ENCODE results near the gene PRKRA.

The PRKRA gene

GRCh38 chr2:178397002-178397605 is 53.9 kb downstream of the PRKRA start:
- no peaks in the 10 kb centered on the region for H3K9me2 ChIP-seq (replicated peaks; ENCODE audit: low read depth, low read length)
- H3K9me3 ChIP-seq (ENCODE audit: insufficient read depth, low read depth, low read length) = no peaks in the 10 kb centered on the region
- H3K9ac ChIP-seq (ENCODE audit: low read depth, low read length, poor library complexity, severe bottlenecking) = no peak overlapping the region
- no peaks in the 10 kb centered on the region for H3K36me3 ChIP-seq (ENCODE audit: insufficient read depth, low read length)
- no peak overlapping the region for H3K4me2 ChIP-seq (ENCODE audit: low read depth, low read length, poor library complexity, severe bottlenecking)
- H3K4me3 ChIP-seq (ENCODE audit: low read length, poor library complexity, severe bottlenecking) = no peak overlapping the region
- H3K4me1 ChIP-seq (ENCODE audit: insufficient read depth, low read length, poor library complexity, severe bottlenecking) = no peaks in the 10 kb centered on the region
- TF ChIP-seq, protein P1, sequence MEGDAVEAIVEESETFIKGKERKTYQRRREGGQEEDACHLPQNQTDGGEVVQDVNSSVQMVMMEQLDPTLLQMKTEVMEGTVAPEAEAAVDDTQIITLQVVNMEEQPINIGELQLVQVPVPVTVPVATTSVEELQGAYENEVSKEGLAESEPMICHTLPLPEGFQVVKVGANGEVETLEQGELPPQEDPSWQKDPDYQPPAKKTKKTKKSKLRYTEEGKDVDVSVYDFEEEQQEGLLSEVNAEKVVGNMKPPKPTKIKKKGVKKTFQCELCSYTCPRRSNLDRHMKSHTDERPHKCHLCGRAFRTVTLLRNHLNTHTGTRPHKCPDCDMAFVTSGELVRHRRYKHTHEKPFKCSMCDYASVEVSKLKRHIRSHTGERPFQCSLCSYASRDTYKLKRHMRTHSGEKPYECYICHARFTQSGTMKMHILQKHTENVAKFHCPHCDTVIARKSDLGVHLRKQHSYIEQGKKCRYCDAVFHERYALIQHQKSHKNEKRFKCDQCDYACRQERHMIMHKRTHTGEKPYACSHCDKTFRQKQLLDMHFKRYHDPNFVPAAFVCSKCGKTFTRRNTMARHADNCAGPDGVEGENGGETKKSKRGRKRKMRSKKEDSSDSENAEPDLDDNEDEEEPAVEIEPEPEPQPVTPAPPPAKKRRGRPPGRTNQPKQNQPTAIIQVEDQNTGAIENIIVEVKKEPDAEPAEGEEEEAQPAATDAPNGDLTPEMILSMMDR (conservative IDR thresholded peaks at IDR 0.05; ENCODE audit: low read length) = peak; percentile 76
- TF ChIP-seq EZH2phosphoT487 (IDR thresholded peaks at IDR 0.05; ENCODE audit: borderline replicate concordance) = no peak
- H3K79me2 ChIP-seq (ENCODE audit: insufficient read depth, low read length) = no peaks in the 10 kb centered on the region
- no peaks in the 10 kb centered on the region for H4K20me1 ChIP-seq (ENCODE audit: insufficient read depth, low read length, poor library complexity, severe bottlenecking)
- H2AFZ ChIP-seq (ENCODE audit: low read length) = peak overlapping the region; percentile 78
- no peaks in the 10 kb centered on the region for H3K27me3 ChIP-seq (ENCODE audit: insufficient read depth, low read length, poor library complexity, severe bottlenecking)
- H3F3A ChIP-seq (ENCODE audit: low read depth) = no peaks in the 10 kb centered on the region

DNA sequence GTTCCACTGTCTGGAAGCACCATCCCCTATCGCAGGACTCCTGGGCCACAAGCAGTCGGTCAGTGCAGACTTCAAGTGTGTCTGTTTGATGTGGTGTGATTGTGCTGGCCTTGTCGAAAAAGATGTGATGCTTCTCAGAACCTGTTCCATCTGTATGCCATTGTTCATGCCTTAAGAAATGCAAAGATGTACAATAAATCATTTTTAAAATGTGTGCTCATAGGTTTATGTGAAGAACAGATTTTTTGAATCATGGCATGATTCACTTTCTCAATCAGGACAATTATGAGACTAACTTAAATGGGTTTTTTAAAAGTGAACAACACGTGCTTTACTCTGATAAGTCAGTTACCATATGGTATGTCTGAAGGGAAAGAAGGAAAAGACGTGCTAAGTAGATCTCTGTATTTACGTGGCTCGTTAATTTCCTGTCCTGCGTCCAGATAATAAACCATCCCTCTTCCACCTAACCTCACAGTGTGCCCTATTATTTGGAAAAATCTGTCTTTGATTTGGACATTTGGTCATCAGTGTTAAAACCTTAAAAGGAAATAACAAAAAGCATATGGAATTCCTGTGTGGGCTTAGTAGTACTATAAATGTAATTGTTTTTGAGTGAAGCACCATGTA is 54.9 kb downstream of the PRKRA start:
- Histone ChIP-seq H3K79me2 (ENCODE audit: insufficient read depth, low read length) (no peaks in the 10 kb centered on the region), H3K4me3 (ENCODE audit: low read length, poor library complexity, severe bottlenecking) (no peak overlapping the region), H3F3A (ENCODE audit: low read depth) (no peaks in the 10 kb centered on the region), H4K20me1 (ENCODE audit: insufficient read depth, low read length, poor library complexity, severe bottlenecking) (no peaks in the 10 kb centered on the region), H3K9me2 (replicated peaks; ENCODE audit: low read depth, low read length) (no peaks in the 10 kb centered on the region), H3K27me3 (ENCODE audit: insufficient read depth, low read length, poor library complexity, severe bottlenecking) (no peaks in the 10 kb centered on the region), H3K4me2 (ENCODE audit: low read depth, low read length, poor library complexity, severe bottlenecking) (no peak overlapping the region), H3K4me1 (ENCODE audit: insufficient read depth, low read length, poor library complexity, severe bottlenecking) (no peaks in the 10 kb centered on the region), H3K9ac (ENCODE audit: low read depth, low read length, poor library complexity, severe bottlenecking) (no peak overlapping the region), H3K9me3 (ENCODE audit: insufficient read depth, low read depth, low read length) (no peaks in the 10 kb centered on the region), H3K36me3 (ENCODE audit: insufficient read depth, low read length) (no peaks in the 10 kb centered on the region), H2AFZ (ENCODE audit: low read length) (no peak overlapping the region)
- TF ChIP-seq EZH2phosphoT487 (IDR thresholded peaks at IDR 0.05; ENCODE audit: borderline replicate concordance) = no peak

GRCh38 chr2:178395295-178395694 is 55.7 kb downstream of the PRKRA start:
- Histone ChIP-seq H3K9me2 (replicated peaks; ENCODE audit: low read depth, low read length) (no peaks in the 10 kb centered on the region), H2AFZ (ENCODE audit: low read length) (0 out of 2 replicates have a peak overlapping the region, but pooled peaks have one; percentile 28), H4K20me1 (ENCODE audit: insufficient read depth, low read length, poor library complexity, severe bottlenecking) (no peaks in the 10 kb centered on the region), H3K9me3 (ENCODE audit: insufficient read depth, low read depth, low read length) (no peaks in the 10 kb centered on the region), H3F3A (ENCODE audit: low read depth) (no peaks in the 10 kb centered on the region), H3K27me3 (ENCODE audit: insufficient read depth, low read length, poor library complexity, severe bottlenecking) (no peaks in the 10 kb centered on the region), H3K4me3 (ENCODE audit: low read length, poor library complexity, severe bottlenecking) (no peak overlapping the region), H3K36me3 (ENCODE audit: insufficient read depth, low read length) (no peaks in the 10 kb centered on the region), H3K9ac (ENCODE audit: low read depth, low read length, poor library complexity, severe bottlenecking) (no peak overlapping the region), H3K79me2 (ENCODE audit: insufficient read depth, low read length) (no peaks in the 10 kb centered on the region), H3K4me1 (ENCODE audit: insufficient read depth, low read length, poor library complexity, severe bottlenecking) (no peaks in the 10 kb centered on the region), H3K4me2 (ENCODE audit: low read depth, low read length, poor library complexity, severe bottlenecking) (no peak overlapping the region)
- TF ChIP-seq, protein P1 (conservative IDR thresholded peaks at IDR 0.05; ENCODE audit: low read length) = no peak
- no peak for TF ChIP-seq EZH2phosphoT487 (IDR thresholded peaks at IDR 0.05; ENCODE audit: borderline replicate concordance)
